CD14-positive monocyte (primary cell): ENCODE data around the gene GPC6. TPM values are rescaled to one million over a fixed set of nuclear protein-coding genes. Genes with fewer than 3 reads are reported as not detected.

Experiments used
- DNase-seq, 3 donors: peaks; one replicate each; pipeline ENCODE4 v3.0.0-alpha.2; 2011 to 2022
- H2AFZ ChIP-seq: 2 replicates; pipeline ENCODE4 v1.6.0; 2012; ENCODE audit warnings: mild to moderate bottlenecking, low read depth, low read length, inconsistent platforms; ENCODE audit not compliant: insufficient read depth, poor library complexity, severe bottlenecking
- H3K27ac ChIP-seq, 2 donors: 1 replicate in 1 of 2; 2 replicates in 1 of 2; pipeline ENCODE4 v1.5.1; 2012 to 2013; ENCODE audit warnings: low read length in 2 of 2, control low read depth in 1 of 2, inconsistent platforms in 1 of 2, low read depth in 1 of 2, mild to moderate bottlenecking in 1 of 2
- H3K27me3 ChIP-seq, 2 donors: one replicate each; pipeline versions ENCODE4 v1.6.0 to v1.6.1; 2011 to 2013; ENCODE audit warnings: low read length in 2 of 2; ENCODE audit not compliant: control insufficient read depth in 2 of 2, insufficient read depth in 2 of 2
- H3K36me3 ChIP-seq, 2 donors: replicated peaks in 1 of 2; 1 replicate in 1 of 2; 2 replicates in 1 of 2; pipeline versions ENCODE4 v1.5.1 to v1.6.1; 2012 to 2013; ENCODE audit warnings: low read length in 2 of 2, control low read depth in 1 of 2, inconsistent platforms in 1 of 2, mild to moderate bottlenecking in 1 of 2; ENCODE audit not compliant: insufficient read depth in 2 of 2, control insufficient read depth in 1 of 2
- H3K4me1 ChIP-seq, 2 donors: 1 replicate in 1 of 2; 2 replicates in 1 of 2; pipeline versions ENCODE4 v1.5.1 to v1.6.1; 2012 to 2013; ENCODE audit warnings: low read length in 2 of 2, control low read depth in 1 of 2, inconsistent platforms in 1 of 2, mild to moderate bottlenecking in 1 of 2, moderate library complexity in 1 of 2; ENCODE audit not compliant: insufficient read depth in 2 of 2, control insufficient read depth in 1 of 2
- H3K4me2 ChIP-seq: replicated peaks from 2 replicates; pipeline ENCODE3; 2012; ENCODE audit warnings: low read length, moderate library complexity, mild to moderate bottlenecking; ENCODE audit not compliant: poor library complexity, severe bottlenecking; ENCODE audit errors: extremely low read depth
- H3K4me3 ChIP-seq, 3 experiments: fragments of 200-600 bp in 1 of 3; sonication (generic) in 1 of 3; replicated peaks in 1 of 3; 1 replicate in 2 of 3; 2 replicates in 1 of 3; pipeline ENCODE4 v1.5.1; 2011 to 2013; ENCODE audit warnings: low read length in 3 of 3, mild to moderate bottlenecking in 3 of 3, control low read depth in 2 of 3, low read depth in 2 of 3, inconsistent platforms in 1 of 3, moderate library complexity in 1 of 3
- H3K79me2 ChIP-seq: 2 replicates; pipeline ENCODE4 v1.6.0; 2012; ENCODE audit warnings: mild to moderate bottlenecking, control low read depth, inconsistent platforms, low read length, moderate library complexity; ENCODE audit not compliant: insufficient read depth
- H3K9ac ChIP-seq: 2 replicates; pipeline ENCODE4 v1.6.0; 2017; ENCODE audit warnings: low read length, mild to moderate bottlenecking; ENCODE audit not compliant: insufficient read depth, poor library complexity, severe bottlenecking
- H3K9me3 ChIP-seq, 2 donors: replicated peaks in 1 of 2; 1 replicate in 1 of 2; 2 replicates in 1 of 2; pipeline versions ENCODE4 v1.5.1 to v1.6.1; 2012 to 2013; ENCODE audit warnings: low read length in 2 of 2, control low read depth in 1 of 2; ENCODE audit not compliant: control insufficient read depth in 1 of 2, insufficient read depth in 1 of 2
- H4K20me1 ChIP-seq: 2 replicates; pipeline ENCODE4 v1.6.0; 2012; ENCODE audit warnings: mild to moderate bottlenecking, low read length, control low read depth, moderate library complexity; ENCODE audit not compliant: insufficient read depth
- H3K27ac Mint-ChIP-seq, 7 donors: one replicate each; pipeline ENCODE4 v1.8.0; 2020; ENCODE audit warnings: mild to moderate bottlenecking in 7 of 7, mixed read lengths in 7 of 7, moderate library complexity in 6 of 7, inconsistent platforms in 2 of 7
- H3K27me3 Mint-ChIP-seq, 3 donors: one replicate each; pipeline ENCODE4 v1.8.0; 2021 to 2022; ENCODE audit warnings: low read depth in 3 of 3, mild to moderate bottlenecking in 3 of 3, mixed read lengths in 3 of 3, moderate library complexity in 3 of 3, inconsistent platforms in 1 of 3
- H3K36me3 Mint-ChIP-seq, 2 donors: one replicate each; pipeline ENCODE4 v1.8.0; 2020; ENCODE audit warnings: mixed read lengths in 2 of 2, inconsistent platforms in 1 of 2, mild to moderate bottlenecking in 1 of 2
- H3K4me1 Mint-ChIP-seq: one replicate; pipeline ENCODE4 v1.8.0; 2020; ENCODE audit warnings: mild to moderate bottlenecking, mixed read lengths
- H3K4me3 Mint-ChIP-seq, 2 donors: one replicate each; pipeline ENCODE4 v1.8.0; 2020; ENCODE audit warnings: mild to moderate bottlenecking in 2 of 2, mixed read lengths in 2 of 2, moderate library complexity in 1 of 2
- H3K9me3 Mint-ChIP-seq, 7 donors: one replicate each; pipeline ENCODE4 v1.8.0; 2020 to 2022; ENCODE audit warnings: mixed read lengths in 7 of 7, mild to moderate bottlenecking in 6 of 7, moderate library complexity in 6 of 7, inconsistent platforms in 2 of 7
- WGBS: methylation state at CpG from one replicate; pipeline ENCODE4 v1.1.5; 2013; ENCODE audit warnings: missing lambda C conversion rate; ENCODE audit not compliant: insufficient coverage; 5-methylcytosine and 5-hydroxymethylcytosine counted together
- intact Hi-C, 2 donors: fragments of 100-400 bp; cut with micrococcal nuclease; formaldehyde crosslinking; loops; one replicate each; pipeline versions ENCODE4 v1.15.0 to v1.15.1; 2023
- polyA plus RNA-seq, 3 donors: library from polyadenylated mRNA; depleted of rRNA in 1 of 3; unstranded in 2 of 3; stranded (reverse) in 1 of 3; fragments of 300-500 nt in 2 of 3; fragments of >200 nt in 1 of 3; fragmentation: Illumina TruSeq in 2 of 3; gene quantifications; 1 replicate in 2 of 3; 2 replicates in 1 of 3; pipeline ENCODE4 v1.2.3, GENCODE V29; 2012 to 2021
- TF ChIP-seq, protein P1 (sequence below): fragments of 200-600 bp; IDR thresholded peaks from one replicate; pipeline ENCODE4 v1.8.0; 2022; ENCODE audit warnings: antibody characterized with exemption, mild to moderate bottlenecking

Gene GPC6
- polyA plus RNA-seq, 3 donors = not detected

DNA sequence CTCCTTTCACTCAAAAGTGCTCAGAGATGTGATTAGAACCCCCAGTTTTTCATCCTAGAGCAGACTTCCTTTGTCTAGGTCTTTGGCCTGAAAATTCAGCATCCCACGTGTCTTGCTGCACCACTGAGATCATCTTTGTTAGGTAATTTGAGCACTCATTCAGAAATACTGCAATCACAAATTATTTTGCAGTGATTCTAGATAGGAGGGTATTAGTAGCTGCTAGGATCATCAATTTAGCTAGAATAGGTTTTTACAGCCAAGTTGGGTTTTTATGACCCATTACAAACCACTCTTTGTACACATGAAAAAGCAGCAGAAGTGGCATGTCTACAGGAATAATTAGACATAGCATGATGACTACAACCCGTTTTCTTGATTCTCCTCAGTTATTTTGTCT, 219.6 kb downstream of the GPC6 start:
- TF ChIP-seq, protein P1, sequence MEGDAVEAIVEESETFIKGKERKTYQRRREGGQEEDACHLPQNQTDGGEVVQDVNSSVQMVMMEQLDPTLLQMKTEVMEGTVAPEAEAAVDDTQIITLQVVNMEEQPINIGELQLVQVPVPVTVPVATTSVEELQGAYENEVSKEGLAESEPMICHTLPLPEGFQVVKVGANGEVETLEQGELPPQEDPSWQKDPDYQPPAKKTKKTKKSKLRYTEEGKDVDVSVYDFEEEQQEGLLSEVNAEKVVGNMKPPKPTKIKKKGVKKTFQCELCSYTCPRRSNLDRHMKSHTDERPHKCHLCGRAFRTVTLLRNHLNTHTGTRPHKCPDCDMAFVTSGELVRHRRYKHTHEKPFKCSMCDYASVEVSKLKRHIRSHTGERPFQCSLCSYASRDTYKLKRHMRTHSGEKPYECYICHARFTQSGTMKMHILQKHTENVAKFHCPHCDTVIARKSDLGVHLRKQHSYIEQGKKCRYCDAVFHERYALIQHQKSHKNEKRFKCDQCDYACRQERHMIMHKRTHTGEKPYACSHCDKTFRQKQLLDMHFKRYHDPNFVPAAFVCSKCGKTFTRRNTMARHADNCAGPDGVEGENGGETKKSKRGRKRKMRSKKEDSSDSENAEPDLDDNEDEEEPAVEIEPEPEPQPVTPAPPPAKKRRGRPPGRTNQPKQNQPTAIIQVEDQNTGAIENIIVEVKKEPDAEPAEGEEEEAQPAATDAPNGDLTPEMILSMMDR = no peak
- H3K36me3 ChIP-seq = no peaks in the 10 kb centered on the region
- no peaks in the 10 kb centered on the region for H3K79me2 ChIP-seq
- no peak overlapping the region for H2AFZ ChIP-seq
- H3K4me3 ChIP-seq = no peak overlapping the region
- H4K20me1 ChIP-seq = no peaks in the 10 kb centered on the region
- intact Hi-C loops = no loop called here
- H3K27me3 Mint-ChIP-seq = no peaks in the 10 kb centered on the region
- no peak overlapping the region for H3K4me3 Mint-ChIP-seq
- H3K4me1 Mint-ChIP-seq = no peaks in the 10 kb centered on the region
- WGBS = no CpG with 5 or more reads among the region's 2 CpGs
- peaks cover 0 to 3% (median 2%) of the 10 kb centered on the region in 7 donors for H3K9me3 Mint-ChIP-seq
- H3K4me1 ChIP-seq = no peaks in the 10 kb centered on the region
- no peak for DNase-seq
- no peak overlapping the region for H3K4me2 ChIP-seq
- H3K27me3 ChIP-seq = no peaks in the 10 kb centered on the region
- no peak overlapping the region for H3K27ac Mint-ChIP-seq
- no peak overlapping the region for H3K27ac ChIP-seq
- H3K36me3 Mint-ChIP-seq = no peaks in the 10 kb centered on the region
- H3K9me3 ChIP-seq = peaks cover 0 to 4% of the 10 kb centered on the region in 2 donors
- H3K9ac ChIP-seq = no peak overlapping the region

DNA sequence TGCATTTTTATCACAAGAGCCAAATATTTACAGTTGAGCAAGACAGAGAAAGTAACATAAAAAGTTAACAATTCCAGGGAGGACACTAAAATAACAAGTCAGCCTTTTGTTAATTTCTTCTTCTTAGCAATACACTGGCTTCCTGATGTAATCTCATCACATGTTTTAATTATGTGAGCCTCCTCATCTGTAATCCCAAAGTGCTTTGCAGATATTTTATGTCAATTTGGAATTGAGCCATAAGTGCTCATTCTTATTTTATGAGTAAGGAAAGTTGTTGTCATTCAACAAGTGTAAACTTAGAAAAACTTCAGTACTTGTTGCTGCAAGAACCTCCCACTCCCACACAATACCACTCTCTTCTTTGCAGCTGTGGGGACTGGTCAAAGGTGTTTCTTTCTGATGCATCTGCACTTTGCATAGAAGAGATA, 223.6 kb downstream of the GPC6 start:
- Histone ChIP-seq H4K20me1 (no peaks in the 10 kb centered on the region), H3K27ac (no peak overlapping the region), H3K9ac (no peak overlapping the region), H3K4me2 (no peak overlapping the region), H3K4me1 (no peaks in the 10 kb centered on the region), H3K9me3 (peaks cover 0 to 13% of the 10 kb centered on the region in 2 donors), H2AFZ (no peak overlapping the region), H3K79me2 (no peaks in the 10 kb centered on the region), H3K27me3 (no peaks in the 10 kb centered on the region), H3K4me3 (no peak overlapping the region), H3K36me3 (no peaks in the 10 kb centered on the region)
- no peaks in the 10 kb centered on the region for H3K4me1 Mint-ChIP-seq
- intact Hi-C loops = no loop called here
- no peak overlapping the region for H3K4me3 Mint-ChIP-seq
- peaks cover 0 to 13% (median 6%) of the 10 kb centered on the region in 7 donors for H3K9me3 Mint-ChIP-seq
- peaks cover 0 to 2% (median 0%) of the 10 kb centered on the region in 3 donors for H3K27me3 Mint-ChIP-seq
- no peak for DNase-seq
- TF ChIP-seq, protein P1 = no peak
- no peaks in the 10 kb centered on the region for H3K36me3 Mint-ChIP-seq
- no peak overlapping the region for H3K27ac Mint-ChIP-seq
